Stimulated activated CD4-positive, alpha-beta T cell treated with anti-CD3 and anti-CD28 coated beads, Interleukin-15, amount 100 ng/mL, for 24 hours (primary cell): ENCODE data around the gene STK26.
A peak's percentile ranks its signal among the peaks of the same experiment; 100 is the strongest.
"Not testable (repeated sequence)": the region's sequence is repeated elsewhere in the genome, so short reads cannot be mapped to it uniquely, and the experiment has no call there.

Source experiments
- DNase-seq: peaks from one replicate; pipeline ENCODE4 v3.0.0-alpha.2; 2020

Gene STK26

DNA sequence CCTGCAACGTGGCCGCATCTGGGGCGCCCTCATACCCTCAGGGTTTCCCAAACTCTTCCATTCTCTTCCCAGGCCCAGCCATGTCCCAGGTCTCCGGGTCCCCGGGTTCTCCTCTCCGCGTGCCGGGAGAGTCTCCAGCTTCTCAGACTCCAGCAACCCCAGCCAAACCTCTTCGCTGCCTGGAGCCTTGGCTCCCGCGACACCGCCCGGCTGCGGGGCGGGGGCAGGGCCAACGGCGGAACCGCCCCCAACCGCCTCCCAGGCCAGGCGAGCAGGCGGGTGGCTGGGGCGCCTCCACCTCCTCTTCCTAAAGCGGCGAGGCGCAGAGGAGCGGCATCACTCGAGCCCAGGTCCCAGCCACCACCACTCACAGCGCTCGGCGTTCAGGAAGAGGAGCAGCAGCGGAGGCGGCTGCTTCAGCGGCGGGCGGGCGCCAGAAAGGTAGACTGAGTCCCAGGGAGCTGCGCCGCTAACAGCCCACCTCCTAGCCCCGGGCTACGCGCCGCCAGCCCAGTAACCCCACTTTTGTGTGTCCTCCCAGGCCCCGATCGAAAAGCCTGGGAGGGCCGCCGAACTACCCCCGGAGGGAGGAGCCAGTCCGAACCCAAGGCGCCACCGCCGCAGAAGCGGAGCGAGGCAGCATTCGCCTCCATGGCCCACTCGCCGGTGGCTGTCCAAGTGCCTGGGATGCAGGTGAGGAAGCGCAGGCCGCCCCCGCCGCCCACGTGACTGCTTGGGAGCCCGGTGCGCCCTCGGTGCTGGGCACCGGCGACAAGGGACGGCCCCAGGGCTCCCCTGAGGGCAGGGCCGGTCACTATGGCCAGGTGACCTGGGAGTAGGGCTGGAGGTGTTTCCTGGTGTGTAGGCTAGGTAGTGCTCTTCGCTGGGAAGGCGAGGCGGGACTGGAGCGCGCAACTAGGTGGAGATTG is at the start of gene STK26:
TSS of gene STK26 (plus strand) at position 336 of the 929 bp plus-strand sequence. CDS start at position 652, 316 bp downstream.
- peak; percentile 82 for DNase-seq

DNA sequence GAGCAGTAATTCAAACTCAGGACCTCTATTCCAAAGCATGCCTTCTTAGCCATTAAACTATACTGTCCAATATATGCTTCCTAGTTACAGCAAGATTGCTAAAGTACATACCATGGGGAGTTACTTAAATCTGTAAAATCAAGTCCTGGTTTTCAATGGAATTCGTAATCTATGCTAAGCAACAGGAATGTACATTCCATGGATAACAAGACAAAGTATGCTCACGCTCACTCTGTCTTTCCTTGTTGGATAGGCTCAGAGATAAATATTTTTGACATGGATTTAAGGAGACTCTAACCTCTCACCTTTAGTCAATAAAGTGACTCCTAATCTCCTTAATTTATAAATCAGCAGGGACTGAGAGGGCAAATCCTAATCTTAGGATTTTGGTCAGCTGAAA is 47.3 kb upstream of the STK26 start:
- no peak for DNase-seq

DNA sequence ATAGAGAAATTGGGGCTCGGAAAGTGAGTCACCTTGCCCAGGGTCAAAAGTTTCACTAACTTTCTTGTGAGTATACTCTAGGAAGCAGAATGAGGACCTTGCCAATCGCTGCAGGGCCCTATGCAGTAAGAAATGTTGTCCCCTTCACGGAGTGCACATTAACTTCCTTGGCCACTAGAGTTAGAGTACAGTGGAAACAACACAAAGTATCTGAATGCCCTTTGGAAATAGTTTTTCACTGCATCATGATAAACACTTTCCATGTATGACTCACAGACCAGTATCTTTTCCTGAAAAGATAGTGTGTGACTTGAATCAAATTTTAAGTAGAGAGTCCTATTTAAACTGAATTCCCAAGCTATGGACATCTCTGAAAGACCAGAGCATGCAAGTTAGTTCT is 45.5 kb upstream of the STK26 start:
- DNase-seq: peak; percentile 7

DNA sequence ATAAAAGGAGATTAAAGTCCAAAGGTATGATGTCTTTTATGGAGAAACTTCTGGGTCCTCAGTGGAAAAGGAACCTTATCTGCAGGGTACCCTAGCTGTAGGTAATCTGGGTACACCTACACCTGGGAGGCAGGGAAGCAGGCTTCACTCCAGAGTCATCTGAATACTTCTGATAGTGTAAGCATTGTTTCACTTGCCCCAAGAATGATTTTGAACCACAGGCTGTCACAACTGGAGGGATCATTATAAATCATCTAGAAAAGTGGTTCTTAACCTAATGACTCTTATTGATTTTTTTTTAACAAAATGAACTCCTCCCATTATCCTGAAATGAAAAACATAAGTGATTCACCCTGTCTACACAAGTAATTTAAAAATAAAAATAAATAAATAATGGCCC is 44.0 kb upstream of the STK26 start:
- no peak for DNase-seq

DNA sequence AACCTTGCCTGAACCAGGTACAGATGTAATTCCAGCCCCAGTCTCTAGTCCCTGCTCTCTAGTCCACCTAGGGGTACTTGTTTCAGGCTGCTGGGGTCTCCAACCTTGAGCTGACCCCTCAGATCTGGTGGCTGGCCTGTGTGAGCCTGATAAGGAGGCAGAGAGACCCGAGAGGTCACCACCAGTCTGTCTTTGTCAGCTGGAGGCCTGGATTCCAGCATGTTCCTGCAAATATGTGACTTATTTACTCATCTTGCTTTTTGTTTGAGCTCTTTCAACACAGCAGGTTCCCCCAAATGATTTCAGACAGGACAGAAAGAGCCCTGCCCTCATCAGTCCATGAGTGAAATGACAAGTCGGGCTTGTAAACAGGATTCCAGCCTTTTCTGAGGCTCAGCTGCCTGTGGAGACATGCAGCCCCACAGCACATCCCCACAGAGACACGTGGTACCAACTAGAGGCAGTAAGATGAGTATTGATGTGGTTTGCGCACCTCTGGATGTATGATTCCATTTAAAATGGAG is 37.5 kb upstream of the STK26 start:
- DNase-seq: peak; percentile 7

DNA sequence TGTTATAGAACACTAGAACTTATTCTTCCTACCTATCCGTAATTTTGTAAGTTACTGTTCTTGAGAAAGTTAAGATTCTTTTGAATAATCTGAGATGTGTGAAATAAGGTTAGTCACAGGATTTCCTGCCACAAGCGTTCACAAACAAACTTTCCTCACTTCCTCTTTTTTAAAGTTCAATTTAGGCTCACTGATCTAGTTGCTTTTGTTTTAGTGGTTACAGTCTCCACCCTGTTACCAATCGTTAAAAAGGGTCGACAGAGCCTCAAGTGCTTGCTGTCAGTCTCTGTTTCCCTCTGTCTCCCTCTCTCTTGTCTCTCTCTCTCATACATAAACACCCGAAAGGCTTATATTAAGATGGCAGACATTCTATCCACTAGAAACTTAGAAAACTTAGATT is 35.9 kb upstream of the STK26 start:
- DNase-seq: no peak

DNA sequence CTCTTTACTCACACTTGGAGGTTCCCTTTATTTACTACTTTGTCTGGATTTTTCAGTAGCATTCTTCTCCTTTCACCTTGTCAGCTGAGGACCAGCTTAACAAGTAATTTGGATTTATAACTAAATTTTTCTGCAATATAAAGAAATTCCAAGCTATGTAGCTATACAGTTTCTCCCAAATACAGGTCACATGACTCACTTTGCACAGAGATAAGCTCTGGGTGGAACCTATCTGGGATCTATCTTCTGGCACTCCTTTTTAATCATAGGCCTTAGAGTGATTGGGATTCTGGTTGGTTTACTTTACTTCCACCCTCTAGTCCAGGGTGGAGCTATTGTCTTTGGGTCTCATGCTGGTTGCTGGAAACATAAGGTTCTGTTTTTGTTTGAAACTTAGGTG is 34.9 kb upstream of the STK26 start:
- no peak for DNase-seq

DNA sequence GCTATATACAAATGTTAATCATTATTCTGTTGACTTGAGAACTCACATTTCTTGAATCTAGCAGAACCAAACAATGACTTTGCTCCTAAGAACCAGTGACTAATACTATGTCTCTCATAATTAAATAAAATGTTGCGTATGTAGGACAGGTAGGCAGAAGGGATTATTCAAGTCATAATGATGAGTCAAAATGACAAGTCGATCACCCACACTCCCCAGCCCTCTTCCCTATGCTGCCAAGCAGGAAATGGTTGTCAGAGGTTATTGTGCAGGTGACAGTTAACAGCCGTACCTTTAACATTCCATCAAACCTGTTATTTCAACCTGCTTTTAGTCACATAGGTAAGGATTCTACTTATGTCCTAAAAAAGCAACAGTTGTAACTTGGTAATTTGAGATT is 22.0 kb upstream of the STK26 start:
- peak; percentile 39 for DNase-seq

DNA sequence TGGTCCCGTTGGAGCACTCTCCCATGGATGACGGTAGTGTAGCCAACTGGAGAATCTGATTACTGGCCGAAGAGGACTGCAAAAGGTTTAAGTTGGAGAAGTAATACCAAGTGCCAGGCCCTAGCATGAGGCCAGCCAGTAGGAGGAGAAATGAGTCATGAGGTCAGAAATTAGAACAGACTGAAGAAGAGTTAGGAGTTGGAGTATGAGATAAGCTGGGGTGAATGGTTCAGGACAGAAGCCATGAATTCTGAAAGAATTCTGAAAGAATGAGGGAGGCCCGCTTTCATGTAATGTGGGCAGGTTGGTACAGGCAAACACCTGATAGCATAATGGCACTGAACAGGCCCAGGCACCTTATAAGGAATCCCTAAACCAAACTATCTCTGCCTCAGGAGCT is 18.4 kb upstream of the STK26 start:
- DNase-seq: no peak

DNA sequence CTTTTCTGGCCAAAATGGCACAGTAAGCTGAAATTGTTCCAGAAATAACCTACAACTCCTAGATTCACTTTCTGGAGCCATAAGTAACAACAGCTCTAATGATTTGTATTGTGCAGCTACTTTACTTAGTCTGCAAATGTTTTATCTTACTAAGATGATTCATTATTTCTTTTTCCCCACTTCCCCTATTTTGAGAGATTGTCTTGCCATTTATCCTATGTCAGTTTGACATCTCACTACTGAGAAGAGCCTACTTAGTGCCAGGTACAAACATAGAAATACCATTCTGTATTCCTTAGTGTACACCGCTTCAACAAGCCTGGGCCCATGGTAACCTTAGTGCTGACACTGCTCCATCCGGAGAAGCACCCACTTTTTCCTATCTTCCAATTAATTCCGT is 13.8 kb upstream of the STK26 start:
- DNase-seq: no peak

DNA sequence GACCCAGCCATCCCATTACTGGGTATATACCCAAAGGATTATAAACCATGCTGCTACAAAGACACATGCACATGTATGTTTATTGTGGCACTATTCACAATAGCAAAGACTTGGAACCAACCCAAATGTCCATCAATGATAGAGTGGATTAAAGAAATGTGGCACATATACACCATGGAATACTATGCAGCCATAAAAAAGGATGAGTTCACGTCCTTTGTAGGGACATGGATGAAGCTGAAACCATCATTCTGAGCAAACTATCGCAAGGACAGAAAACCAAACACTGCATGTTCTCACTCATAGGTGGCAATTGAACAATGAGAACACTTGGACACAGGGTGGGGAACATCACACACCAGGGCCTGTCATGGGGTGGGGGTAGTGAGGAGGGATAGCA is 12.9 kb upstream of the STK26 start:
- not testable (repeated sequence) for DNase-seq

DNA sequence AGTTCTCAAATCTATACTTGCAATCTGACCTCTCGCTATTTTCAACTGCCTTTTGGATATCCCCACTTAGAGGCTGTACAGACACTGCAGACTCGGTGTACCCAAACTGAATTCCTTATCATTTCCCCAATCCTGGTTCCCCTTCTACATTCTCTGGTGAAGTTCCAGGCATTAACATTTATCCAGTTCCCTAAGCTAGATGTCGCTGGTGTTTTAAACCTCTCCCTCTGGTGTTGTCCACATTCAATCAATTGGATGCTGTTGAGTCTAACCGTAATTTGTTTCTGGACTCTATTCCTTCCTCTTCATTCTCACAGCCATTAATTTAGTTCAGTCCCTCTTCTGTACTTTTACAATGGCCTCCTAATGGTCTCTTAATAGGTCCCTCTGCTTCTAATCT is 7.2 kb upstream of the STK26 start:
- no peak for DNase-seq

DNA sequence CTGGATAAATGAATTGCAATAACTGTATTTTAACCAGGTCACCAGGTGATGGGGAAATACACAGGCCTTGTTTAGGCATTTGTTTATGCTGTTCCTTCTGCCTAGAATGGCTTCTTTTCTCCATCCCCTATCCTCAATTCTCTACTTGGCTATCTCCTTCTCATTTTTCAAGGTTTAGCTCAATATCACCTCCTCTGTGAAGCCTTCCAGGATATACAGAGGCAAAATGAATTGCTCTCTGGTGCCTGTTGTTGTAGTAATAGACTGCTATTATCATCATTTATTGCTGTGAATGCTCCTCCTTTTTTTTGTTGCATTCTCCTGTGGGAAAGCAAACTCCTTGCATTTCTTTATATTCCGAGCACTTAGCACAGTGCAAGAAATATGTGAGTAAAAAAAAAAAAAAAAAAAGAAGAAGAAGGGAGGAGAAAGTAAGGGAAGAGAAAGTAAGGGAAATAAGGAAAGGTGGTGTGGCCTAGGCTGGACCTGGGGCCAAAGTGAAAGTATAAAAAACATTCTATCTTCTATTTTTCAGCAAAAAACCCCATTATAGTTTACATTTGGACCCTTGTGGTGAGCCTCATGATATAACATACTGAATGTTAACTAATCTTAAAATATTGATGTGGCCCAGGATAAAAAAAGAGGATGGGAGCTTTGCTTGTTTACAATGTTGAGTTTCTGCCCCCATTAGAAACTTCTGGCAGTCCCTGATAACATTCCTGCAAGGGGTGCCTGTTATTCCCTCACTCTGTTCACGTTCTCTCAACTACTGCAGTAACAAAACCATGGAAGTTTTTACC is 6.3 kb upstream of the STK26 start:
- no peak for DNase-seq

DNA sequence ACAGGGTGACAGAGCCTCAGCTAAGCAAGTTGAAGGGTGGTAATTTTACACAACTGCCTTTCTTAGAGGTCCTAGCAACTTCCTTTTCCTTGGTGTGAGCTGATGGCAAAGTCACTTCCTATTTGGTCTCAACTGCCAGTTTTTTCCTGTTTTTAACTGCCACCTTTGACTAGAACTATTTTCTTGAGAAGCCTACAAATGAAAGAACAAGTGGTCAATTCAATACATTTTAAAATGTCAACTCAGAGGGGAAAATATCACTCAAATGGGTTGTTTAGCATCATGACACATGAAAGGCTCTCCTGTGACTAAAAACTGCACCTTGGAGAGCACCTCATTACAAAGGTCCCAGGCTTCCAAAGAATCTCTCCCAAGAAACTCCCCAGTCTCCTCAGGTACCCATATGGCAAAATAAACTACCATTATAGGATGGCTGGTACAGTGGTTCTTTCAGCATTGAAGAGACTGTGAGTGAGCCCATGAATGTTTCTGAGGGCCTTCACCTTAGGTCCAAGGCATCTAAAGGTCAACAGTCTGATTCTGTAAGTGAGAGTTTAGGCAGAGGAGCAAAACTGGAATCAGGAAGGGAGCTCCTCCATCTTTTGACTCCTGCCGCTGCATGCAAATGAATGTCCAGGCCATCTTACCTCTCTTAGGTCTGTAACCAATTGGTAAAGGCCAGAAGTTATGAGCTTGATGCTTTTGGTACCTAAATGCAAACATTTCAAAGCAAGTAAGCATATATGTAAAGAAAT is 5.5 kb upstream of the STK26 start:
- no peak for DNase-seq

DNA sequence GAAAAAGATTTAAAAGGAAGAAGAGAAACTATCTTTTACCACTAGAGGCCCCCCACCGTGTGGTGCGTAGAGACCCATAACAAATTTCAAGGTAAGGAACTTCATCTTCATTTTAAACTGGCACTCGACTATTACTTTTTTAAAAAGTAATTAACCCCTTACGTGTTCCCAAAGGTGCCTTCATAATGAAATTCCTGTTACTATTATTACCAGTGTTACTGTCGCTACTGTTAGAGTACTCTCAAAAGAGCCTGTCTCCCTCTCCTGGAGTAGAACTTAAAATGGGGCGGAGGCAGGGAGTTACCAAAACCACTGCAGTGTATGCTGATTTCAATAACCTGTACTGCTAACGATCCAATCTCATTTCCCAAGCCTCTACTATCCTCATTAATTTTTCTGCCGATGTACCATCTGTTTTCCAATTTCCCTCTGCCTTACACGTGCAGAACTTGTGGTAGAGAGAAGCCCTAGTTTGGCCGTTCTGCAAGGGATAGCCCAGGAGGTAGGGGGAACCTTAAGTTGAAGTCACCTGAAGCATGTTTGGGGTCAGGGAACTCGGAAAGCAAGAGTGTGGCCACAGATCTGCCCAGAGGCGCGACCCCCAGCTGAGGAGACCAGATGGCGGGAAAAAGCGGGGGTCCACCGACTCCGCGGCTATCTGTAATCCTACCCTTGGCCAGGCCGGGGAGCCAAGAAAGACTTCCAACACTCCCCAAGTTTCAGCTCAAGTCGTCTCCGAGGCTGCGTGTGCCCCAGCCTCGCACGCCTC is 720 bp upstream of the STK26 start:
- DNase-seq: peak; percentile 20

DNA sequence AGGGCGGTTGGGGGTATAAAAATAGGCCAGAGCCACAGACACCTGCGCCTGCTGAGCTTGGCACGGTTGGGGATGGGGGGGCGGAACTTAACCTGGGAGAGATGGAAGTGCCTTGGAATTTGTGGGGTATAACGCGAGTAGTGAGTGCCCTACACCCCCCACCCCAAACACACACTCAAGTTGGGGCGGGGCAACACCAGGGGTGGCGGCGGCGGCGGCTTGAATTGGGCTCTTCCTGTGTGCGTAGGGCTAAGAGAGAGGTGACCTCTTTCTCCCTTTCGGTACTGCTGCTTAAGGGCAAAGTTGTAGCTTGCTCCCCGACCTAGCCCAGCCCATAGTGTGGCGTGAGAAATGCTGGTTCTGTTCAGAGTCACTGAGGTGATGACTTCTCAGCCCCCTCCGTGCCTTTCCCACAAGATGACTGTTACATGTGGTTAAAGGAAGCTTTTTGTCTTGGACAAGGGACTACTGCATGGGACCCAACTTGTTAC is 839 bp downstream of the STK26 start:
- DNase-seq: peak; percentile 73

DNA sequence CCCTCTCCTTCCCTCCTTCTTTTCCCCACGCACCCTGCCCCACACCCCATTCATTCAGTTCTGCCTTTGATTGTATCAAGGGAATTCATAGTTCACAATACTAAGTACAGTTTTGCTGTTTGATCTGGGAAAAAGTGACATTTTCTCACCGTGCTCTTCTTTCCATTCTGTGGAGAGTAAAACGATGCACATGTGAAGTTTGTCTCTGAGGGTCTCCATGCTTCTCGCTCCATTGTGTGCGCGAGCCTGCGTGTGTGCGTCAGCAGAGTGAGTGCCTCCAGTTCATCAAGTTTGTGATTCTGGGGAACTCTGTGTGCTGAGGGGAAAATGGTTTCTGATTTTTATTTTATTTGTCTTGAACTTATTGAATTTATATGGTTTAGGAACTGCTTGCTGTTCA is 1.9 kb downstream of the STK26 start:
- peak; percentile 16 for DNase-seq

DNA sequence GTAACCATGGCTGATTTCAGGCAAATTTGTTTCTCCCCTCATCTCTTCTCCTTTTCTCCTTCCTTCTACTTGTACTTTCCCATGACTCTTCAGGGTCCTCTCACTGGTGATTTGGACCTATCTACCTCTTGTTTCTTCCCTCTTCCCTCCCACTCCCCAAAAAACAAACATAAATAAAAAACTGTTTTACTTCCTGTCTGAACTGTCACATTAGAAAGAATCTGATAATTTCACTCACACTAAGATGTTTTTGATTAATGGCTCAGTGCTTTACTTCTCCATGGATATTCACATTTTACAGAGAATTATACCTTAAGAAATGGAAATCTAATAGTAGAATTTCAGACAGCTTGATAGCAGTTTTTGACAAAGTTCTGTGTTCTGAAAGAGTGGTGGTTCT is 7.2 kb downstream of the STK26 start:
- no peak for DNase-seq

DNA sequence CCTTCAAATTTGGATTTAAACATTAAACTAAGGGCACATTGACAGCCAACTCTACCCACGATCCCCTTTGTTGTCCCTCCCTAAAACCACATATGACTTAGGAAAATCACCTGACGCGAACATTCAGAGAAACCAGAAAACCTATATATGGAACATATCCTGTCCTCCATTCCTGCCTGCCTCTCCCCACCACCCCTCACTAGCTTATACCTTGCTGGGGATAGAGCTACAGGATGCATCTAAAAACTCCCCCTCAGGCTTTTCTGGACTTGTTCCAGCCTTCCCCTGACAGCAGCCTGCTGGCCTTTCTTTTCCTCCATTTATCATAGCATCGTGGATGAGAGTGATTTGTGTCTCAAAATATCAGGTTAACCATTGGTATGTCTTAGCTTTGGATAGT is 8.8 kb downstream of the STK26 start:
- DNase-seq: no peak

DNA sequence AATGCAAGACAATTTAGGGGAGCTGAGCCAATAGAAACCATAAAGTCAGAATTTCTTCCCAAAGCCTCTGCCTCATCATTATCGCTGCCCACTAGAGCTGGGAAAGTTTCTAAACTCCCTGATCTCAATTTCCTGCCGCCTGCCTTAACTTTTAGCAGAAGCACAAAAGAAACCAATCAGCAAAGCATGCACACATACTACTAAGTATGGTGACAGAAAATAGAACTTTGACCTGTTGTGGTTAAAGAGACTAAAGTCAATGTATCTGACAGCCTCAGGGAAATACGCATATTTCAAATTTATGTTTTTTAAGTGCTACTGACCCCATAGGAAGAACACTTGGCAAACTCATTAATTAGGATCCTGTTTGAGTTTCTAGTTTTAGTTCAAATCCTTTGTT is 10.1 kb downstream of the STK26 start:
- no peak for DNase-seq

DNA sequence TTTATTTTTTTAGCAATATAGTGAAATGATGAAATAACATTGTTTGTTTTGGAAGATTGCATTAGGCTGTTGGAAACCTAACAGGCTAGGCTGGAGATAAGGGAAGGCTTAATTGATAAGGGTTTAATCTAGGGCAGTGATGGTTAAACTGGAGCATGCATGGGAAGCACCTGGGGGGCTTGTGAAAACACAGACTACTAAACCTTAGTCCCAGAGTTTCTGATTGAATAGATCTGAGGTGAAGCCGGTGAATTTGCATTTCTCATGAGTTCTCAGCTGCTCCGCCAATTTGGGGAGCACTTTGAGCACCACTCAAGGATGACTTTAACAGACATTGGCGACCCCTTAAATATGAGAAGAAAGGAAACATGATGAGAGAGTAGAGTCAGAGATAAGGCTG is 11.5 kb downstream of the STK26 start:
- DNase-seq: no peak

DNA sequence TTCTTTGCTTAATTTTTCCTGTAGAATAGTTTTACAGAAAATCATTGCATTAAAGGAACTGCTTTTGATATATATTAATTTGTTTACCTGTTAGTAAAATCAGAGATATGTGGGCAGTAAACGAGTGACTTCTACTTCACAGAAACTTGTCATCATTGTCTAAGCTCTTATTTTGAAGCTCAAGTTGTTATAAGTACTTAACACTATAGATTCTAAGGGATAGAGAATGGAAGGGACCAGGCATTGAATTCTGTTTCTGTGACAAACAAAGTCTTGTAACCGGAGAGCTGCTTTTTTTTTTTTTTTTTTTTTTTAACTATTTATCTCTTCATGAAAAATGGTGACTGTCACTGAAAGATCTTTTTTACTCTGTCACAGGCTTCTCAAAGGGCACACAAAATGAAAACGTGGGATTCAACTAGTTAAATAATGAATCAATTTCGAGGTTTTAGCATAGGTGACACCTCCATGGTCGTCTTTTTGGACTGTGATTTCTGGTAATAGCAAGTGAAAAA is 14.4 kb downstream of the STK26 start:
- DNase-seq: no peak
